B cell (primary cell): ENCODE measurements around the gene MAPK8. TPM values are rescaled to one million over a fixed set of nuclear protein-coding genes. Genes with fewer than 3 reads are reported as not detected.

Experiments
- ATAC-seq: fragments of 200-7000 bp; cut with Tn5 transposase; one replicate; pipeline ENCODE4 v1.10.0; 2021; ENCODE audit warnings: low read depth, mild to moderate bottlenecking, moderate number of reproducible peaks, moderate library complexity
- CTCF ChIA-PET: fragments of 350-600 bp; sonication (Branson Sonifier 250); formaldehyde crosslinking; loops from one replicate; lab custom pipeline; 2021; ENCODE audit warnings: antibody characterized with exemption, inconsistent platforms; lab: Charles Lee
- POLR2A ChIA-PET: fragments of 350-600 bp; sonication (Branson Sonifier 250); formaldehyde crosslinking; loops from one replicate; lab custom pipeline; 2021; ENCODE audit warnings: antibody characterized with exemption; lab: Charles Lee
- DNase-seq: peaks from one replicate; pipeline ENCODE4 v3.0.0; 2013
- H2AFZ ChIP-seq: 2 replicates; pipeline ENCODE4 v1.6.1; 2012; ENCODE audit warnings: mild to moderate bottlenecking, low read depth, low read length; ENCODE audit not compliant: insufficient read depth, poor library complexity, severe bottlenecking
- H3K27ac ChIP-seq, 2 donors: 1 replicate in 1 of 2; 2 replicates in 1 of 2; pipeline ENCODE4 v1.5.1; 2012 to 2013; ENCODE audit warnings: low read length in 2 of 2, mild to moderate bottlenecking in 2 of 2, moderate library complexity in 1 of 2
- H3K27me3 ChIP-seq, 4 experiments: fragments of 200-600 bp in 1 of 4; sonication (generic) in 1 of 4; replicated peaks in 1 of 4; 1 replicate in 2 of 4; 2 replicates in 2 of 4; pipeline versions ENCODE4 v1.6.1 to v1.7.0; 2013 to 2016; ENCODE audit warnings: low read length in 3 of 4, mild to moderate bottlenecking in 2 of 4, mixed read lengths in 1 of 4, moderate library complexity in 1 of 4; ENCODE audit not compliant: insufficient read depth in 4 of 4, control insufficient read depth in 3 of 4; ENCODE audit errors: control extremely low read depth in 1 of 4
- H3K36me3 ChIP-seq, 2 experiments: replicated peaks in 1 of 2; 1 replicate in 1 of 2; 2 replicates in 1 of 2; pipeline versions ENCODE4 v1.6.1 to v1.7.1; 2013; ENCODE audit warnings: low read length in 1 of 2; ENCODE audit not compliant: insufficient read depth in 2 of 2, control insufficient read depth in 1 of 2; ENCODE audit errors: control extremely low read depth in 1 of 2, extremely low read depth in 1 of 2
- H3K4me1 ChIP-seq, 2 donors: fragments of 200-600 bp in 1 of 2; sonication (generic) in 1 of 2; 1 replicate in 1 of 2; 2 replicates in 1 of 2; pipeline versions ENCODE4 v1.5.1 to v1.6.1; 2013 to 2017; ENCODE audit warnings: low read length in 2 of 2; ENCODE audit not compliant: control insufficient read depth in 2 of 2, insufficient read depth in 2 of 2
- H3K4me2 ChIP-seq: replicated peaks from 2 replicates; pipeline ENCODE3; 2012; ENCODE audit warnings: mild to moderate bottlenecking, low read depth, low read length; ENCODE audit not compliant: poor library complexity, severe bottlenecking
- H3K4me3 ChIP-seq, 5 experiments: fragments of 200-600 bp in 1 of 5; sonication (generic) in 1 of 5; 1 replicate in 3 of 5; 2 replicates in 2 of 5; pipeline versions ENCODE4 v1.5.1 to v1.7.0; 2011 to 2016; ENCODE audit warnings: low read length in 4 of 5, mild to moderate bottlenecking in 4 of 5, low read depth in 2 of 5, control low read depth in 1 of 5, moderate library complexity in 1 of 5; ENCODE audit not compliant: insufficient read depth in 1 of 5; ENCODE audit errors: control extremely low read depth in 1 of 5, extremely low read depth in 1 of 5
- H3K79me2 ChIP-seq: fragments of 200-600 bp; sonication (generic); one replicate; pipeline ENCODE4 v1.6.0; 2016; ENCODE audit warnings: low read length; ENCODE audit not compliant: control insufficient read depth, insufficient read depth
- H3K9ac ChIP-seq: fragments of 200-600 bp; sonication (generic); 2 replicates; pipeline ENCODE4 v1.6.1; 2017; ENCODE audit warnings: mild to moderate bottlenecking, low read length, moderate library complexity
- H3K9me3 ChIP-seq, 3 donors: one replicate each; pipeline versions ENCODE4 v1.6.1 to v1.7.1; 2013; ENCODE audit warnings: low read length in 2 of 3; ENCODE audit not compliant: control insufficient read depth in 2 of 3, insufficient read depth in 1 of 3; ENCODE audit errors: control extremely low read depth in 1 of 3
- H4K20me1 ChIP-seq: 2 replicates; pipeline ENCODE4 v1.6.0; 2012; ENCODE audit warnings: mild to moderate bottlenecking, low read length; ENCODE audit not compliant: insufficient read depth, control insufficient read depth, poor library complexity, severe bottlenecking
- H3K27ac Mint-ChIP-seq: one replicate; pipeline ENCODE4 v1.8.0; 2021; ENCODE audit warnings: mixed read lengths
- H3K27me3 Mint-ChIP-seq: one replicate; pipeline ENCODE4 v1.8.0; 2021; ENCODE audit warnings: mixed read lengths
- H3K4me1 Mint-ChIP-seq: one replicate; pipeline ENCODE4 v1.8.0; 2021; ENCODE audit warnings: mixed read lengths
- H3K4me3 Mint-ChIP-seq: one replicate; pipeline ENCODE4 v1.8.0; 2021; ENCODE audit warnings: mixed read lengths
- H3K9me3 Mint-ChIP-seq: one replicate; pipeline ENCODE4 v1.8.0; 2022; ENCODE audit warnings: mixed read lengths; ENCODE audit not compliant: insufficient read depth
- EZH2 ChIP-seq: IDR thresholded peaks from 2 replicates; pipeline ENCODE4 v1.6.1; 2012; ENCODE audit warnings: borderline replicate concordance, low read depth, mild to moderate bottlenecking, moderate library complexity, low read length; ENCODE audit not compliant: insufficient read depth, poor library complexity, severe bottlenecking
- WGBS: methylation state at CpG from one replicate; pipeline ENCODE4 v1.1.5; 2013; ENCODE audit warnings: missing lambda C conversion rate; ENCODE audit not compliant: insufficient coverage; 5-methylcytosine and 5-hydroxymethylcytosine counted together
- intact Hi-C: fragments of 100-400 bp; cut with micrococcal nuclease; formaldehyde crosslinking; loops from one replicate; pipeline ENCODE4 v1.10.0; 2022
- polyA plus RNA-seq: library from polyadenylated mRNA; depleted of rRNA; stranded (reverse); fragments of >200 nt; gene quantifications from 2 replicates; pipeline ENCODE4 v1.2.3, GENCODE V29; 2012
- total RNA-seq, 2 donors: library from RNA; stranded (reverse); fragments of 120-200 nt in 1 of 2; gene quantifications; 1 replicate in 1 of 2; 2 replicates in 1 of 2; pipeline versions ENCODE4 v1.2.3 to v1.2.4, GENCODE V29; 2013 to 2022
- TF ChIP-seq, protein P1 (sequence below): fragments of 200-600 bp; IDR thresholded peaks from one replicate; pipeline ENCODE4 v1.8.0; 2022; ENCODE audit warnings: antibody characterized with exemption, mild to moderate bottlenecking

The MAPK8 gene
- total and polyA plus RNA-seq, 2 donors (not counting 1 experiment from before 2014, with no cell fraction given) = 13.7 to 40.0 TPM

DNA sequence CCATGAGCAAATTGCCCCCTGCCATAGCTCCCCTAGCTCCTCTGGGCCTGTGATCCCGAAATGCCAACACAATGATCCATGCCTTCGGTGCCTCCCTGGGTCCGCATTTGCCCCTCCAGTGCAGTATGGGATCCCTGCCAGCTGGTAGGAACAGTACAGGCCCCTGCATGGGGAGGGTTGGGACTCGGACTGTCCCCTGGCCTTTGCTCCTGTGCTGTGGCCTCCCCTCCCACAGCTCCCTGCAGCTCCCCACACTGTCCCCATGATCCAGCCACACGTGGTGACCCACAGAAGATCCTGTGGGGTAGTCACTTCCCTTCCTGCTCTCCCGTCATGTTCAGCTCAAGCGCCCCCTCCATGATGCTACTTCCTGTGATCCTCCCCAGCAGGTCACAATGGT is 140.3 kb downstream of the MAPK8 start:
- H3K27ac Mint-ChIP-seq = no peak overlapping the region
- CTCF ChIA-PET = interaction anchor here (0.6 kb wide), 1 partner anchor 21 kb away, joined by 4 read pairs; no protein-coding TSS in a partner anchor

DNA sequence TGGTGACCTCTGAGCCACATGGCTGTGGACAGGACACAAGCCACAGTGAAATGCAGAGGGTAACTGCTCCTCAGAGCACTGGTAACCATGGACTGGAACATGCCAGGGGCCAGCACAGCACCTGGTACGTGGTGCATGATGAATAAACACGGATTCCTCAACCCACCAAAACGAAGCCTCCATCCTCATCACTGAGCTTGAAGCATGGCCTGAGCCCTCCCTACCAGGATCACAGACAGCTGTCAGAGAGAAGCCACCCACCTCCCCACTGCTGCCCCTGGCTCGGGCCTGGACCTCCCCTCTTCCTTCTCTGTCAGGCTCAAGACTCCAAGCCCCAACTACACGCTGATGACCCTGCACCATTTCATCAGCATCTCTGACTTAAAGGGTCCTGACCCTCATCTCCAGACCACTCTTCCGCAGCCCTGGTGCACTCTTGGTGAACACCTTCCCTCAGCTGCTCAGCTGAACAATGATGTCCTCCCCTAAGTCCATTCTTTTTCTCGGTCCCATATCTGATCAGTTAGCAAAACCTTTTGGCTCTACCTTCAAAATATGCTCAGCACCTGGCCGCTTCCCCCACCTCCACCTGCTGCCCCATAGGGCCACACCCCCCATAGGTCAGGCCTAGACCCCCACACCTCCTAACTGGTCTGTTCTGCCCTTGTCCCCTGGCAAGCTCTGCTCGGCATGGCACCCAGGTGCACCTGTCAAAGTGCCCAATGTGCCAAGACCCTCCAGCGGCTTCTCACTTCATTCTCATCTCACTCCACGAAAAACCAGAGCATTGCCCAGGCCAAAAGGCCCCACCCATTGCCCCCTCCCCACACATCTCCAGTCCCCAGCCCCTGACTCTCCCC is 141.1 kb downstream of the MAPK8 start:
- intact Hi-C loops = no loop called here
- H3K27ac Mint-ChIP-seq = no peak overlapping the region
- DNase-seq = no peak

More for the DNA sequence above, 140.3 kb downstream of the MAPK8 start:
- Mint-ChIP-seq H3K9me3 (no peaks in the 10 kb centered on the region), H3K27me3 (peaks cover 5% of the 10 kb centered on the region), H3K4me3 (no peak overlapping the region), H3K4me1 (no peaks in the 10 kb centered on the region)
- DNase-seq = no peak
- Histone ChIP-seq H3K79me2 (no peaks in the 10 kb centered on the region), H3K27me3 (no peaks in the 10 kb centered on the region), H2AFZ (no peak overlapping the region), H3K4me3 (no peak overlapping the region), H4K20me1 (no peaks in the 10 kb centered on the region), H3K9ac (no peak overlapping the region), H3K27ac (no peak overlapping the region), H3K4me2 (no peak overlapping the region), H3K9me3 (peaks cover 0 to 3% (median 0%) of the 10 kb centered on the region in 3 donors), H3K36me3 (no peaks in the 10 kb centered on the region), H3K4me1 (no peaks in the 10 kb centered on the region)
- intact Hi-C loops = no loop called here
- WGBS = 59% methylated on average over 6 of the region's 7 CpGs
- no peak for TF ChIP-seq EZH2
- TF ChIP-seq, protein P1, sequence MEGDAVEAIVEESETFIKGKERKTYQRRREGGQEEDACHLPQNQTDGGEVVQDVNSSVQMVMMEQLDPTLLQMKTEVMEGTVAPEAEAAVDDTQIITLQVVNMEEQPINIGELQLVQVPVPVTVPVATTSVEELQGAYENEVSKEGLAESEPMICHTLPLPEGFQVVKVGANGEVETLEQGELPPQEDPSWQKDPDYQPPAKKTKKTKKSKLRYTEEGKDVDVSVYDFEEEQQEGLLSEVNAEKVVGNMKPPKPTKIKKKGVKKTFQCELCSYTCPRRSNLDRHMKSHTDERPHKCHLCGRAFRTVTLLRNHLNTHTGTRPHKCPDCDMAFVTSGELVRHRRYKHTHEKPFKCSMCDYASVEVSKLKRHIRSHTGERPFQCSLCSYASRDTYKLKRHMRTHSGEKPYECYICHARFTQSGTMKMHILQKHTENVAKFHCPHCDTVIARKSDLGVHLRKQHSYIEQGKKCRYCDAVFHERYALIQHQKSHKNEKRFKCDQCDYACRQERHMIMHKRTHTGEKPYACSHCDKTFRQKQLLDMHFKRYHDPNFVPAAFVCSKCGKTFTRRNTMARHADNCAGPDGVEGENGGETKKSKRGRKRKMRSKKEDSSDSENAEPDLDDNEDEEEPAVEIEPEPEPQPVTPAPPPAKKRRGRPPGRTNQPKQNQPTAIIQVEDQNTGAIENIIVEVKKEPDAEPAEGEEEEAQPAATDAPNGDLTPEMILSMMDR = no peak
- POLR2A ChIA-PET = no interaction called here
- no peak for ATAC-seq

More for the DNA sequence above, 141.1 kb downstream of the MAPK8 start:
- CTCF ChIA-PET = no interaction called here
- WGBS = 88% methylated on average over 11 of the region's 11 CpGs
- no peaks in the 10 kb centered on the region for H3K27me3 ChIP-seq
- no peaks in the 10 kb centered on the region for H4K20me1 ChIP-seq
- no peak for ATAC-seq
- no peak overlapping the region for H3K4me3 Mint-ChIP-seq
- H2AFZ ChIP-seq = no peak overlapping the region
- no peaks in the 10 kb centered on the region for H3K9me3 Mint-ChIP-seq
- H3K9ac ChIP-seq = no peak overlapping the region
- H3K27me3 Mint-ChIP-seq = peaks cover 5% of the 10 kb centered on the region
- no peaks in the 10 kb centered on the region for H3K9me3 ChIP-seq
- no peaks in the 10 kb centered on the region for H3K36me3 ChIP-seq
- no peaks in the 10 kb centered on the region for H3K4me1 ChIP-seq
- TF ChIP-seq, protein P1 = no peak
- no peak for TF ChIP-seq EZH2
- POLR2A ChIA-PET = no interaction called here
- H3K4me2 ChIP-seq = no peak overlapping the region
- H3K4me1 Mint-ChIP-seq = no peaks in the 10 kb centered on the region
- no peaks in the 10 kb centered on the region for H3K79me2 ChIP-seq
- no peak overlapping the region for H3K4me3 ChIP-seq
- no peak overlapping the region for H3K27ac ChIP-seq
